Progenitor cell of endocrine pancreas (in vitro differentiated cells): ENCODE data around the gene KLHDC7B. TPM values are rescaled to one million over a fixed set of nuclear protein-coding genes. Genes with fewer than 3 reads are reported as not detected.

Experiments
- DNase-seq: peaks from one replicate; pipeline ENCODE4 v3.0.0; 2021; ENCODE audit warnings: low spot score; ENCODE audit not compliant: unreplicated experiment
- H3K27ac Mint-ChIP-seq: 2 replicates; pipeline ENCODE4 v1.8.0; 2021; ENCODE audit warnings: mild to moderate bottlenecking, moderate library complexity, mixed read lengths
- H3K27me3 Mint-ChIP-seq: 2 replicates; pipeline ENCODE4 v1.8.0; 2021; ENCODE audit warnings: mixed read lengths
- H3K36me3 Mint-ChIP-seq: 2 replicates; pipeline ENCODE4 v1.8.0; 2022; ENCODE audit warnings: mixed read lengths; ENCODE audit not compliant: insufficient read depth
- H3K4me1 Mint-ChIP-seq: 2 replicates; pipeline ENCODE4 v1.8.0; 2021; ENCODE audit warnings: low read depth, mixed read lengths
- H3K4me3 Mint-ChIP-seq: 2 replicates; pipeline ENCODE4 v1.8.0; 2021; ENCODE audit warnings: low read depth, mild to moderate bottlenecking, moderate library complexity, mixed read lengths
- H3K9me3 Mint-ChIP-seq: 2 replicates; pipeline ENCODE4 v1.8.0; 2021; ENCODE audit warnings: low read depth, mixed read lengths
- total RNA-seq: library from RNA; stranded (reverse); gene quantifications from 2 replicates; pipeline ENCODE4 v1.2.1, GENCODE V29; 2021
- TF ChIP-seq, protein P1 (sequence below): fragments of 200-600 bp; sonication (generic); IDR thresholded peaks from one replicate; pipeline ENCODE4 v1.5.0; 2021; ENCODE audit warnings: antibody characterized with exemption, mild to moderate bottlenecking; ENCODE audit not compliant: unreplicated experiment

KLHDC7B gene
- total RNA-seq, 1 donor from 2014 or later: not detected

DNA sequence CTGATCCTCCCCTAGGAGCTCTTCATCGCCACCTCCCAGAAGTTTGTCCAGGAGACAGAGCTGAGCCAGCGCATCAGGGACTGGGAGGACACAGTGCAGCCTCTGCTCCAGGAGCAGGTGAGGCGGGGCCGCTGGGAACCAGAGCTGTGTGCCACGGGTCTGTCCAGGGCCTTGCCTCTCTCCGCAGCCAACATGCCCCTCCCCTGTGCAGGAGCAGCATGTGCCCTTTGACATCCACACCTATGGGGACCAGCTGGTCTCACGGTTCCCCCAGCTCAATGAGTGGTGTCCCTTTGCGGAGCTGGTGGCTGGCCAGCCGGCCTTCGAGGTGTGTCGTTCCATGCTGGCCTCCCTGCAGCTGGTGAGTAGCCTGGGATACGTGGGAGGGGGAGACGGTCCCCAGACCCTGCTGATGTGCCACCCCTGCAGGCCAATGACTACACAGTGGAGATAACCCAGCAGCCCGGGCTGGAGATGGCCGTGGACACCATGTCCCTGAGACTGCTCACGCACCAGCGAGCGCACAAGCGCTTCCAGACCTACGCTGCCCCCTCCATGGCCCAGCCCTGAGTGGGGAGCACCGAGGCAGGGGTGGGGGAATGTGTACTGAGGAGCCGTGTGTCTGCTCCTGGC, 22.8 kb upstream of the KLHDC7B start:
- H3K27me3 Mint-ChIP-seq: peaks cover 2% of the 10 kb centered on the region
- H3K4me3 Mint-ChIP-seq: no peak overlapping the region
- H3K36me3 Mint-ChIP-seq: peaks cover 4% of the 10 kb centered on the region
- no peak overlapping the region for H3K27ac Mint-ChIP-seq
- DNase-seq: no peak
- TF ChIP-seq, protein P1, sequence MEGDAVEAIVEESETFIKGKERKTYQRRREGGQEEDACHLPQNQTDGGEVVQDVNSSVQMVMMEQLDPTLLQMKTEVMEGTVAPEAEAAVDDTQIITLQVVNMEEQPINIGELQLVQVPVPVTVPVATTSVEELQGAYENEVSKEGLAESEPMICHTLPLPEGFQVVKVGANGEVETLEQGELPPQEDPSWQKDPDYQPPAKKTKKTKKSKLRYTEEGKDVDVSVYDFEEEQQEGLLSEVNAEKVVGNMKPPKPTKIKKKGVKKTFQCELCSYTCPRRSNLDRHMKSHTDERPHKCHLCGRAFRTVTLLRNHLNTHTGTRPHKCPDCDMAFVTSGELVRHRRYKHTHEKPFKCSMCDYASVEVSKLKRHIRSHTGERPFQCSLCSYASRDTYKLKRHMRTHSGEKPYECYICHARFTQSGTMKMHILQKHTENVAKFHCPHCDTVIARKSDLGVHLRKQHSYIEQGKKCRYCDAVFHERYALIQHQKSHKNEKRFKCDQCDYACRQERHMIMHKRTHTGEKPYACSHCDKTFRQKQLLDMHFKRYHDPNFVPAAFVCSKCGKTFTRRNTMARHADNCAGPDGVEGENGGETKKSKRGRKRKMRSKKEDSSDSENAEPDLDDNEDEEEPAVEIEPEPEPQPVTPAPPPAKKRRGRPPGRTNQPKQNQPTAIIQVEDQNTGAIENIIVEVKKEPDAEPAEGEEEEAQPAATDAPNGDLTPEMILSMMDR: no peak
- peaks cover 11% of the 10 kb centered on the region for H3K4me1 Mint-ChIP-seq
- H3K9me3 Mint-ChIP-seq: no peaks in the 10 kb centered on the region

GRCh38 chr22:50523458-50523805, 22.3 kb upstream of the KLHDC7B start:
- Mint-ChIP-seq H3K4me1 (peaks cover 11% of the 10 kb centered on the region), H3K27ac (no peak overlapping the region), H3K9me3 (no peaks in the 10 kb centered on the region), H3K27me3 (peaks cover 7% of the 10 kb centered on the region), H3K4me3 (no peak overlapping the region), H3K36me3 (peaks cover 4% of the 10 kb centered on the region)
- TF ChIP-seq, protein P1: no peak
- no peak for DNase-seq

DNA sequence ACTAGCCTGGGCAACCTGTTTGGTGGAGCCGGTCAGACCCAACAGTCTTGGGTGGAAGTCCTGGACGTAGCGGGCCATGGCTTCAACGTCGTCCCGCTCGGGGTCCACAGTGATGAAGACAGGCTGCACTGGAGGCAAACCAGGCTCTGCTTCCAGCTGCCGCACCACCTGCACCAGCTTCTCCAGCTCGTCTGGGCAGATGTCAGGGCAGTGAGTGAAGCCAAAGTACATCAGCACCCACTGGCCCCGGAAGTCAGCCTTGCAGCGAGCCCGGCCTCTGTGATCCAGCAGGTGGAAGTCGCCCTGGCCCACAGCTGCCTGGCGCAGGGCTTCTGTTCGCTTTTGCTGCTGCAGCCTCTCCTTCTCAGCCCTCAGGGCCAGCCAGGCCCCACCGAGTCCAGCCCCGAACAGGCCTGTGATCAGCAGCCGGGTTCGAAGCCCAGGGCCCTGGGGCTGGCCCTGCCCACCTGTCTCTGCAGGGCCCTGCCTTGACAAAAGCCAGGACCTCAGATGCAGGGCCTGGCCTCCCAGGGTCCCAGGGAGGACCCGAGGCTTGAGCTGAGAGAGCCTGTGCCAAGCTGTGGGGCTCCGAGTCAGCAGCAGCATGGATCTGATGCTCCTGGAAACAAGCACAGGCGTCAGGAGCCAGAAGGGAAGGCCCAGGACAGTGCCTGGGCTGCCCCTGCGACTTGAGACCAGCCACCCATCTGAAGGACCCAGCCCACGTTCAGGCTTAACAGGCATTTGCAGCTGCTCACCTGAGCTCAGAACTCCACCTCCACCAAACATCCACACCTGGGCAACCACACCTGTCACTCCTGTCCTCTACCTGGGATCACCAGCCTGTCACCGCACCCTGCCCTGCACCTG, 21.7 kb upstream of the KLHDC7B start:
- Mint-ChIP-seq H3K9me3 (no peaks in the 10 kb centered on the region), H3K4me3 (peak overlapping the region; percentile 83), H3K27me3 (peaks cover 13% of the 10 kb centered on the region), H3K27ac (peak overlapping the region; percentile 96), H3K36me3 (peaks cover 4% of the 10 kb centered on the region), H3K4me1 (peaks cover 11% of the 10 kb centered on the region)
- TF ChIP-seq, protein P1: no peak
- DNase-seq: no peak

GRCh38 chr22:50524676-50525103, 21.0 kb upstream of the KLHDC7B start:
- Mint-ChIP-seq H3K27me3 (peaks cover 14% of the 10 kb centered on the region), H3K9me3 (no peaks in the 10 kb centered on the region), H3K4me1 (peaks cover 11% of the 10 kb centered on the region), H3K27ac (peak overlapping the region; percentile 96), H3K36me3 (peaks cover 4% of the 10 kb centered on the region), H3K4me3 (peak overlapping the region; percentile 83)
- TF ChIP-seq, protein P1: no peak
- DNase-seq: no peak

DNA sequence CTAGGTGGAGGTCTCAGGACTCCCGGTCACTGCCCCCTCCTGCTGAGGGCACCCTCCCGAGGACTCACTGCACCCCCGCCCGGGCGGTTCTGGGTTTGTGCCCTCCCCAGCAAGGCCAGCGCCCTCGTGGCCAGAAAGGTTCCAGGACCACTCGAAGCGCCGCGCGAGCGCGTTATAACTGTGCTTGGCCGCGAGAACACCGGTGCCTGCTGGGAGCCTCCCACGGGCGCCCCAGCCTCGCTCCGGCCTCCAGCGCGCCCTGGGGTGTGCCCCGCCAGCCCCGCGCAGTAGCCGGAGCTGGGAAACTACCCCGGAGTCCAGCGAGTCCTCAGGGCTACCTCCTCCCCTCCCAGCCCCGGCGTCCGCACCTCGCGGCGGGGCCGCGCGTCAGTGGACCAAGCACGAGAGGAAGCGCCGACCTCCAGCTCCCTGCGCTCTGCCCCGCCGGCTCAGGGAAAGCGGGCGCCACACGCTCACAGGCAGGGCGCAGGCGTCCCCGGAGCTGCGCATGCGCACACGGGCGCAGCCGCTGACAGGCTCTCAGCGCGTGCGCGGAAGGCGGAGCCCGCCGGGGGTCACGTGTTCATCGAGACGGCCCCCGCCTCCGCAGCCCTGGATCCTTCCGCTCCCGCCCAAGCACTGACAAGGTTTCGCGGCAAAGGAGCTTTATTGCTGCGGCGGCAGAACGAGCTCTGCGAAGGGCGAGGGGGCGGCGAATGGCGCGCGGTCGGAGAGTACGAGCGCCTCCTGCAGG, 20.4 kb upstream of the KLHDC7B start, which contains the start of gene SCO2:
Gene SCO2 (minus strand): TSS at position 495 of the 754 bp plus-strand sequence. CDS start 1,187 bp downstream, outside the sequence.
- Mint-ChIP-seq H3K9me3 (no peaks in the 10 kb centered on the region), H3K4me3 (peak within 1 kb of the TSS; percentile 83), H3K4me1 (peaks cover 11% of the 10 kb centered on the region), H3K27ac (peak within 1 kb of the TSS; percentile 96), H3K27me3 (peaks cover 14% of the 10 kb centered on the region), H3K36me3 (peaks cover 4% of the 10 kb centered on the region)
- peak; percentile 95 for DNase-seq
- TF ChIP-seq, protein P1: no peak
